CD4-positive, alpha-beta memory T cell (primary cell): ENCODE measurements around the gene TRIM63. TPM values are rescaled to one million over a fixed set of nuclear protein-coding genes. Genes with fewer than 3 reads are reported as not detected.

Experiments
- CTCF ChIA-PET: fragments of 350-600 bp; sonication (Branson Sonifier 250); formaldehyde crosslinking; loops from one replicate; lab custom pipeline; 2021; ENCODE audit warnings: inconsistent platforms; ENCODE audit not compliant: partially characterized antibody; lab: Charles Lee
- POLR2A ChIA-PET: fragments of 350-600 bp; sonication (Branson Sonifier 250); formaldehyde crosslinking; loops from one replicate; lab custom pipeline; 2021; ENCODE audit not compliant: partially characterized antibody; lab: Charles Lee
- DNase-seq, 5 donors: peaks; one replicate each; pipeline versions ENCODE4 v3.0.0 to v3.0.0-alpha.2; 2020 to 2022; ENCODE audit warnings: mixed read lengths in 1 of 5
- H3K27ac ChIP-seq: one replicate; pipeline ENCODE4 v1.7.0; 2013; ENCODE audit warnings: low read depth, low read length
- H3K27me3 ChIP-seq: 2 replicates; pipeline ENCODE4 v1.7.0; 2013; ENCODE audit warnings: mild to moderate bottlenecking, low read length, moderate library complexity; ENCODE audit not compliant: insufficient read depth
- H3K36me3 ChIP-seq: 2 replicates; pipeline ENCODE4 v1.7.0; 2013; ENCODE audit warnings: mild to moderate bottlenecking, low read length, moderate library complexity; ENCODE audit not compliant: insufficient read depth
- H3K4me1 ChIP-seq: 2 replicates; pipeline ENCODE4 v1.7.0; 2013; ENCODE audit warnings: mild to moderate bottlenecking, low read length, moderate library complexity; ENCODE audit not compliant: insufficient read depth
- H3K4me3 ChIP-seq, 2 donors: one replicate each; pipeline ENCODE4 v1.7.0; 2013; ENCODE audit warnings: low read length in 2 of 2, mild to moderate bottlenecking in 1 of 2
- H3K9me3 ChIP-seq, 2 donors: one replicate each; pipeline ENCODE4 v1.7.0; 2013; ENCODE audit warnings: low read length in 2 of 2, control low read depth in 1 of 2; ENCODE audit not compliant: control insufficient read depth in 1 of 2
- H3K27ac Mint-ChIP-seq, 7 donors: one replicate each; pipeline ENCODE4 v1.8.0; 2020 to 2021; ENCODE audit warnings: mixed read lengths in 7 of 7, mild to moderate bottlenecking in 6 of 7, inconsistent platforms in 3 of 7, moderate library complexity in 3 of 7
- H3K27me3 Mint-ChIP-seq, 2 donors: one replicate each; pipeline ENCODE4 v1.8.0; 2020 to 2021; ENCODE audit warnings: mixed read lengths in 2 of 2
- H3K36me3 Mint-ChIP-seq, 2 donors: one replicate each; pipeline ENCODE4 v1.8.0; 2020 to 2021; ENCODE audit warnings: mixed read lengths in 2 of 2, inconsistent platforms in 1 of 2, mild to moderate bottlenecking in 1 of 2
- H3K4me1 Mint-ChIP-seq, 4 donors: one replicate each; pipeline ENCODE4 v1.8.0; 2020 to 2021; ENCODE audit warnings: mixed read lengths in 4 of 4, mild to moderate bottlenecking in 1 of 4
- H3K4me3 Mint-ChIP-seq, 8 donors: one replicate each; pipeline ENCODE4 v1.8.0; 2020 to 2021; ENCODE audit warnings: mixed read lengths in 8 of 8, mild to moderate bottlenecking in 7 of 8, moderate library complexity in 6 of 8, inconsistent platforms in 3 of 8
- H3K9me3 Mint-ChIP-seq, 8 donors: one replicate each; pipeline ENCODE4 v1.8.0; 2020 to 2021; ENCODE audit warnings: mixed read lengths in 8 of 8, mild to moderate bottlenecking in 5 of 8, inconsistent platforms in 3 of 8, moderate library complexity in 1 of 8
- intact Hi-C: fragments of 100-400 bp; cut with micrococcal nuclease; formaldehyde crosslinking; loops from one replicate; pipeline ENCODE4 v1.15.1; 2023
- polyA plus RNA-seq, 2 donors: library from polyadenylated mRNA; unstranded; fragments of 300-500 nt; fragmentation: Illumina TruSeq; gene quantifications; one replicate each; pipeline ENCODE4 v1.2.3, GENCODE V29; 2021
- total RNA-seq, 2 experiments: library from RNA; stranded (reverse); gene quantifications; one replicate each; pipeline ENCODE4 v1.2.3, GENCODE V29; 2021

Gene TRIM63
- total and polyA plus RNA-seq, 4 experiments from 2014 or later, result not detected

- Histone ChIP-seq H3K4me1 (peaks cover 9% of the 10 kb centered on the region), H3K4me3 (no peak overlapping the region), H3K36me3 (no peaks in the 10 kb centered on the region), H3K9me3 (no peaks in the 10 kb centered on the region), H3K27ac (no peak overlapping the region), H3K27me3 (peaks cover 4% of the 10 kb centered on the region)
- Mint-ChIP-seq H3K9me3 (peaks cover 0 to 3% (median 0%) of the 10 kb centered on the region in 8 donors), H3K27ac (no peak overlapping the region), H3K27me3 (peaks cover 10 to 36% of the 10 kb centered on the region in 2 donors), H3K36me3 (no peaks in the 10 kb centered on the region), H3K4me1 (peaks cover 5 to 10% (median 8%) of the 10 kb centered on the region in 4 donors), H3K4me3 (no peak overlapping the region)
- intact Hi-C loops, result no loop called here
- no peak for DNase-seq
- POLR2A ChIA-PET, result no interaction called here
- CTCF ChIA-PET, result no interaction called here
These were observed 12.8 kb upstream of the TRIM63 start for GRCh38 chr1:26079960-26080814.

- Histone ChIP-seq H3K36me3 (no peaks in the 10 kb centered on the region), H3K27me3 (peaks cover 4% of the 10 kb centered on the region), H3K27ac (no peak overlapping the region), H3K9me3 (no peaks in the 10 kb centered on the region), H3K4me3 (no peak overlapping the region), H3K4me1 (peaks cover 9% of the 10 kb centered on the region)
- POLR2A ChIA-PET, result no interaction called here
- intact Hi-C loops, result no loop called here
- DNase-seq, result no peak
- Mint-ChIP-seq H3K36me3 (no peaks in the 10 kb centered on the region), H3K9me3 (peaks cover 0 to 3% (median 0%) of the 10 kb centered on the region in 8 donors), H3K4me3 (no peak overlapping the region), H3K27ac (no peak overlapping the region), H3K4me1 (peaks cover 5 to 10% (median 9%) of the 10 kb centered on the region in 4 donors), H3K27me3 (peaks cover 11 to 30% of the 10 kb centered on the region in 2 donors)
- CTCF ChIA-PET, result no interaction called here
These were observed 11.7 kb upstream of the TRIM63 start for GRCh38 chr1:26079178-26079563.

GRCh38 chr1:26078286-26079177 is 11.1 kb upstream of the TRIM63 start:
- CTCF ChIA-PET, result no interaction called here
- no peak for DNase-seq
- Mint-ChIP-seq H3K4me1 (peaks cover 5 to 10% (median 9%) of the 10 kb centered on the region in 4 donors), H3K27ac (no peak overlapping the region), H3K9me3 (peaks cover 0 to 3% (median 0%) of the 10 kb centered on the region in 8 donors), H3K4me3 (no peak overlapping the region), H3K27me3 (peaks cover 6 to 26% of the 10 kb centered on the region in 2 donors), H3K36me3 (no peaks in the 10 kb centered on the region)
- Histone ChIP-seq H3K27ac (no peak overlapping the region), H3K9me3 (no peaks in the 10 kb centered on the region), H3K4me3 (no peak overlapping the region), H3K4me1 (peaks cover 9% of the 10 kb centered on the region), H3K27me3 (peaks cover 4% of the 10 kb centered on the region), H3K36me3 (no peaks in the 10 kb centered on the region)
- intact Hi-C loops, result no loop called here
- POLR2A ChIA-PET, result no interaction called here

GRCh38 chr1:26077524-26077923 is 10.1 kb upstream of the TRIM63 start:
- Histone ChIP-seq H3K4me3 (no peak overlapping the region), H3K9me3 (no peaks in the 10 kb centered on the region), H3K27me3 (no peaks in the 10 kb centered on the region), H3K4me1 (peaks cover 9% of the 10 kb centered on the region), H3K27ac (no peak overlapping the region), H3K36me3 (no peaks in the 10 kb centered on the region)
- Mint-ChIP-seq H3K27ac (no peak overlapping the region), H3K27me3 (peaks cover 6 to 30% of the 10 kb centered on the region in 2 donors), H3K4me1 (peaks cover 5 to 10% (median 9%) of the 10 kb centered on the region in 4 donors), H3K36me3 (no peaks in the 10 kb centered on the region), H3K4me3 (no peak overlapping the region), H3K9me3 (peaks cover 0 to 3% (median 0%) of the 10 kb centered on the region in 8 donors)
- ChIA-PET POLR2A (no interaction called here), CTCF (no interaction called here)
- no peak for DNase-seq
- intact Hi-C loops, result no loop called here

GRCh38 chr1:26075421-26076144 is 8.2 kb upstream of the TRIM63 start:
- peaks cover 5 to 10% (median 9%) of the 10 kb centered on the region in 4 donors for H3K4me1 Mint-ChIP-seq
- H3K36me3 Mint-ChIP-seq, result no peaks in the 10 kb centered on the region
- H3K4me1 ChIP-seq, result peaks cover 9% of the 10 kb centered on the region
- no peak overlapping the region for H3K27ac ChIP-seq
- ChIA-PET CTCF (no interaction called here), POLR2A (no interaction called here)
- H3K36me3 ChIP-seq, result no peaks in the 10 kb centered on the region
- no peaks in the 10 kb centered on the region for H3K9me3 ChIP-seq
- no peak overlapping the region for H3K4me3 ChIP-seq
- DNase-seq, result no peak
- intact Hi-C loops, result no loop called here
- no peaks in the 10 kb centered on the region for H3K27me3 ChIP-seq
- H3K27ac Mint-ChIP-seq, result no peak overlapping the region
- H3K4me3 Mint-ChIP-seq, result no peak overlapping the region
- H3K27me3 Mint-ChIP-seq, result peaks cover 6 to 34% of the 10 kb centered on the region in 2 donors
- H3K9me3 Mint-ChIP-seq, result peaks cover 0 to 3% (median 0%) of the 10 kb centered on the region in 8 donors

GRCh38 chr1:26072305-26072704 is 4.9 kb upstream of the TRIM63 start:
- DNase-seq, result no peak

More at GRCh38 chr1:26072305-26072704, 4.9 kb upstream of the TRIM63 start:
- no peaks in the 10 kb centered on the region for H3K9me3 ChIP-seq
- peaks cover 5 to 10% (median 9%) of the 10 kb centered on the region in 4 donors for H3K4me1 Mint-ChIP-seq
- POLR2A ChIA-PET, result no interaction called here
- H3K27me3 ChIP-seq, result no peaks in the 10 kb centered on the region
- no peak overlapping the region for H3K27ac ChIP-seq
- no peak overlapping the region for H3K4me3 Mint-ChIP-seq
- no peak overlapping the region for H3K4me3 ChIP-seq
- H3K36me3 Mint-ChIP-seq, result no peaks in the 10 kb centered on the region
- peak overlapping the region in 1 of 7 donors; percentile 37 for H3K27ac Mint-ChIP-seq
- peaks cover 8 to 36% of the 10 kb centered on the region in 2 donors for H3K27me3 Mint-ChIP-seq
- H3K9me3 Mint-ChIP-seq, result peaks cover 0 to 2% (median 0%) of the 10 kb centered on the region in 8 donors
- no peaks in the 10 kb centered on the region for H3K36me3 ChIP-seq
- CTCF ChIA-PET, result interaction anchor here (0.5 kb wide), 1 partner anchor 22 kb away, joined by 3 read pairs; no protein-coding TSS in a partner anchor
- H3K4me1 ChIP-seq, result peaks cover 9% of the 10 kb centered on the region
- intact Hi-C loops, result no loop called here
